Measurements from ENCODE around the gene TNFRSF12A. TPM values are rescaled to one million over a fixed set of nuclear protein-coding genes. Genes with fewer than 3 reads are reported as not detected.
A peak's percentile ranks its signal among the peaks of the same experiment; 100 is the strongest.

The TNFRSF12A gene
- total RNA-seq, 1 experiment from 2014 or later, result 147 TPM

DNA sequence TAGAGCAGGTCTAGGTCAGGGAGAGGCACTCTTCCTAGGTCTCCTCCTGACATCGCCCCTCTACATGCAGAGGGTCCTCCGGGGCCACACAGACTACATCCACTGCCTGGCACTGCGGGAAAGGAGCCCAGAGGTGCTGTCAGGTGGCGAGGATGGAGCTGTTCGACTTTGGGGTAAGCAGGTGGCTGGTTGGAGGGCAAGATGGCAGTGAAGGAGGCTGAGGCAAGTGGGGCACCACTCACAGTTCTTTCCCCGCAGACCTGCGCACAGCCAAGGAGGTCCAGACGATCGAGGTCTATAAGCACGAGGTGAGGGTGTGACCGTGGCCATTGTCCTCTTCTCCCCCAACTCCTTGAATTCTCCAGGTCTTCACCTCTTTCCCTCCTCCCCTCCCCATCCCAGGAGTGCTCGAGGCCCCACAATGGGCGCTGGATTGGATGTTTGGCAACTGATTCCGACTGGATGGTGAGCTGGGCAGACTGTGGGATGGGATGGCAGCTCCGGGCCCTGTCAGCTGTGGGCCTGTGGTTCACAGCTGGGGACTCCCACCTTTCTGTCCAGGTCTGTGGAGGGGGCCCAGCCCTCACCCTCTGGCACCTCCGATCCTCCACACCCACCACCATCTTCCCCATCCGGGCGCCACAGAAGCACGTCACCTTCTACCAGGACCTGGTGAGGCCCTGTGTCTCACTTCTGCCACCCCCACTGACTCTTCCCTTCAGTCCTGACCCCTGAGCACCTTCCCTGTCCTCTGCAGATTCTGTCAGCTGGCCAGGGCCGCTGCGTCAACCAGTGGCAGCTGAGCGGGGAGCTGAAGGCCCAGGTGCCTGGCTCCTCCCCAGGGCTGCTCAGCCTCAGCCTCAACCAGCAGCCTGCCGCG is 6.7 kb downstream of the TNFRSF12A start:
- no CpG with 5 or more reads among the region's 24 CpGs for WGBS (ENCODE audit: extremely low coverage, insufficient read length, low lambda C conversion rate)
- Histone ChIP-seq H3K56ac (ENCODE audit: insufficient read length, low read depth, low read length) (no peak overlapping the region), H3K23me2 (ENCODE audit: insufficient read length, low read depth, low read length, poor library complexity, severe bottlenecking) (peaks cover 14% of the 10 kb centered on the region), H3K4me1 (ENCODE audit: insufficient read depth, low read length) (peaks cover 2% of the 10 kb centered on the region; the same call in 1 of the 2 replicates), H2BK120ac (ENCODE audit: low read depth, low read length, poor library complexity, severe bottlenecking) (no peak overlapping the region), H2BK20ac (ENCODE audit: low read depth, low read length, poor library complexity, severe bottlenecking) (no peak overlapping the region), H3K4ac (ENCODE audit: low read depth, low read length) (no peak overlapping the region), H2AFZ (ENCODE audit: low read length) (no peak overlapping the region), H2BK12ac (ENCODE audit: insufficient read length, low read depth, low read length) (no peak overlapping the region), H3K79me2 (ENCODE audit: insufficient read depth, low read length) (no peaks in the 10 kb centered on the region), H4K91ac (ENCODE audit: insufficient read length, low read depth, low read length) (no peak overlapping the region), H3K18ac (ENCODE audit: insufficient read length, low read depth, low read length) (no peak overlapping the region), H3K4me2 (ENCODE audit: insufficient read depth, insufficient read length, low read length) (no peak overlapping the region), H3K27me3 (ENCODE audit: insufficient read depth, low read length) (no peaks in the 10 kb centered on the region), H3K27ac (ENCODE audit: insufficient read length, low read depth, low read length) (no peak overlapping the region), H4K20me1 (ENCODE audit: control insufficient read depth, insufficient read depth, insufficient read length) (no peaks in the 10 kb centered on the region), H3K23ac (ENCODE audit: insufficient read length, low read depth, low read length) (no peak overlapping the region), H3T11ph (ENCODE audit: low read length) (no peak overlapping the region), H4K5ac (ENCODE audit: insufficient read length, low read depth, low read length) (no peak overlapping the region), H2AK5ac (ENCODE audit: insufficient read length, low read length) (no peak overlapping the region), H2BK5ac (ENCODE audit: insufficient read length, low read length) (no peak overlapping the region), H3K9ac (ENCODE audit: extremely low read depth, insufficient read length, low read length) (no peak overlapping the region), H3K9me3 (ENCODE audit: control insufficient read depth, low read depth, low read length) (no peaks in the 10 kb centered on the region), H4K8ac (replicated peaks; ENCODE audit: insufficient read length, low read depth, low read length) (no peak overlapping the region), H2BK15ac (ENCODE audit: low read depth, low read length) (no peak overlapping the region), H3K79me1 (ENCODE audit: insufficient read depth, low read depth, low read length, poor library complexity, severe bottlenecking) (no peaks in the 10 kb centered on the region), H3K14ac (ENCODE audit: insufficient read depth, low read length) (no peak overlapping the region)
- peak overlapping the region in 1 of 3 experiments; percentile 40; a peak in 1 of 7 replicates for H3K27ac Mint-ChIP-seq
- DNase-seq, result peak; percentile 37
- H3K9me3 Mint-ChIP-seq, result no peaks in the 10 kb centered on the region
- H3K27me3 Mint-ChIP-seq (ENCODE audit: low read depth), result peaks cover 6% of the 10 kb centered on the region
- TF ChIP-seq, protein P1, sequence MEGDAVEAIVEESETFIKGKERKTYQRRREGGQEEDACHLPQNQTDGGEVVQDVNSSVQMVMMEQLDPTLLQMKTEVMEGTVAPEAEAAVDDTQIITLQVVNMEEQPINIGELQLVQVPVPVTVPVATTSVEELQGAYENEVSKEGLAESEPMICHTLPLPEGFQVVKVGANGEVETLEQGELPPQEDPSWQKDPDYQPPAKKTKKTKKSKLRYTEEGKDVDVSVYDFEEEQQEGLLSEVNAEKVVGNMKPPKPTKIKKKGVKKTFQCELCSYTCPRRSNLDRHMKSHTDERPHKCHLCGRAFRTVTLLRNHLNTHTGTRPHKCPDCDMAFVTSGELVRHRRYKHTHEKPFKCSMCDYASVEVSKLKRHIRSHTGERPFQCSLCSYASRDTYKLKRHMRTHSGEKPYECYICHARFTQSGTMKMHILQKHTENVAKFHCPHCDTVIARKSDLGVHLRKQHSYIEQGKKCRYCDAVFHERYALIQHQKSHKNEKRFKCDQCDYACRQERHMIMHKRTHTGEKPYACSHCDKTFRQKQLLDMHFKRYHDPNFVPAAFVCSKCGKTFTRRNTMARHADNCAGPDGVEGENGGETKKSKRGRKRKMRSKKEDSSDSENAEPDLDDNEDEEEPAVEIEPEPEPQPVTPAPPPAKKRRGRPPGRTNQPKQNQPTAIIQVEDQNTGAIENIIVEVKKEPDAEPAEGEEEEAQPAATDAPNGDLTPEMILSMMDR (conservative IDR thresholded peaks at IDR 0.05), result no peak
- peaks cover 20 to 48% of the 10 kb centered on the region in 2 experiments for H3K4me1 Mint-ChIP-seq
- peaks cover 14 to 43% (median 42%) of the 10 kb centered on the region in 3 experiments for H3K36me3 Mint-ChIP-seq (ENCODE audit: insufficient read depth in 1 of 3, low read depth in 3 of 3)
- no peak overlapping the region for H3K4me3 Mint-ChIP-seq

Measured in H9 (cell line).